Choroid plexus epithelial cell (primary cell): ENCODE data around the gene CCM2.

Source experiments
- DNase-seq: peaks from one replicate; pipeline ENCODE4 v3.0.0-alpha.2; 2010; ENCODE audit warnings: low read depth
- H3K4me3 ChIP-seq: 2 replicates; pipeline ENCODE4 v1.5.1; 2011; ENCODE audit warnings: low read depth, mild to moderate bottlenecking, control low read depth, low read length, moderate library complexity
- TF ChIP-seq, protein P1 (sequence below): conservative IDR thresholded peaks from 2 replicates; pipeline ENCODE4 v1.5.1; 2011; ENCODE audit warnings: low read depth, mild to moderate bottlenecking, control low read depth, inconsistent platforms, low read length, moderate library complexity

Gene CCM2

DNA sequence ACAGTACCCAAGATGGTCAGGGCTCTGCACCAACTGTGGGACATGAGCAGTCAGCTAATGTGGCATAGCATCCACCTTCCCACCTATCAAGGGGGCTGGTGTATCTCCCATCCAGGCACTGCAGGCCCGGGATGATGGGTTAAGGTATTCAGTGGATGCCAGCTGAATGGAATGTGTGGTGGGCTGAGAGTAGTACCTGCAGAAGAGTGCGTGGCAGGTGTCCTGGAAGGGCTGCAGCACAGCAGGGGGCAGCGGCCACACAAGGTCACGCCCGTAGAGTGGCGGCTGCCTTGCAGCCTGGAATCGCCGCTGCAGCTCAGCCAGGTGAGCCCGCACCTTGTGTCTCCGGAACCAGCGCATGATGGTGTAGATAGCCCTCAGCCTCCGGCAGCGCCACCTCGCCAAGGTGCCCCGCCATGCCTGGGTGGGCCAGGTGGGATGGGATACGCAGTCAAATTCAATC, 34.5 kb upstream of the CCM2 start:
- TF ChIP-seq, protein P1, sequence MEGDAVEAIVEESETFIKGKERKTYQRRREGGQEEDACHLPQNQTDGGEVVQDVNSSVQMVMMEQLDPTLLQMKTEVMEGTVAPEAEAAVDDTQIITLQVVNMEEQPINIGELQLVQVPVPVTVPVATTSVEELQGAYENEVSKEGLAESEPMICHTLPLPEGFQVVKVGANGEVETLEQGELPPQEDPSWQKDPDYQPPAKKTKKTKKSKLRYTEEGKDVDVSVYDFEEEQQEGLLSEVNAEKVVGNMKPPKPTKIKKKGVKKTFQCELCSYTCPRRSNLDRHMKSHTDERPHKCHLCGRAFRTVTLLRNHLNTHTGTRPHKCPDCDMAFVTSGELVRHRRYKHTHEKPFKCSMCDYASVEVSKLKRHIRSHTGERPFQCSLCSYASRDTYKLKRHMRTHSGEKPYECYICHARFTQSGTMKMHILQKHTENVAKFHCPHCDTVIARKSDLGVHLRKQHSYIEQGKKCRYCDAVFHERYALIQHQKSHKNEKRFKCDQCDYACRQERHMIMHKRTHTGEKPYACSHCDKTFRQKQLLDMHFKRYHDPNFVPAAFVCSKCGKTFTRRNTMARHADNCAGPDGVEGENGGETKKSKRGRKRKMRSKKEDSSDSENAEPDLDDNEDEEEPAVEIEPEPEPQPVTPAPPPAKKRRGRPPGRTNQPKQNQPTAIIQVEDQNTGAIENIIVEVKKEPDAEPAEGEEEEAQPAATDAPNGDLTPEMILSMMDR: no peak
- DNase-seq: no peak
- H3K4me3 ChIP-seq: no peak overlapping the region

DNA sequence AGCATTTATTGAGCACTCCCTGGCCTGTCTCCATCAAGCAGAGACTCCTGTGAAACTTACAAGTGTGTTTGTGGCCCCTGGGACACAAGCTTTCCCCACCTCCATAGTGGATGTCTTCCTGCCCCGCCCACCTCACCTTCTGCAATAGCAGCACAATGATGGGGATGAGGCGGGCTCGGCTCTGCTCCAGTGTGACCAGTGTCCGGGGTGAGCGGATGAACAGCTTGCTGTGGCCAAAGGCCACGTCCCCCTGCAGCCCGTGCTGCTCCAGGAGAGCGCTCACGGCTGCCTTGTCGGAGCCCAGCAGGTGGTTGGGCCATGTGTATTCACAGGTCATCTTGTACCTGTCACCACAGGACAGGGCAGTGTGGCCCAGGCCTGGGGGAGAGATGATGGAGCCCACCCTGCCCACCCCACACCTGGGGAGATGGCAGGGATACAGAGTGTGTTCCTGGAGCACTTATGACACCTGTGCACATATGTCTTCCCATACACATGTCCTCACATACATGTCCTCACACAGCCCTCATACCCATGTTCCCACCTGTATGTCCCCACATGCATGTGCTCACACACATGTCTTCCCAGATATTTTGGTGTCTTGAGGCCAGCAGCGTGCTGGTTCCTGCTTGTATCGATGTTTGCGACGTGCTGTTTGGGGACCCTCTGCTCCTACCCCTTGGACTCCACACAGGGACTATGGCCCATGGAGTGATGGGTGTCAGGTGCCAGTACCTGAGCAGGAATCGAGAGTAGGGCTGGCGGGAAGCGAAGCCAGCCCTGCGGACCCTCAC, 33.9 kb upstream of the CCM2 start:
- no peak for DNase-seq
- H3K4me3 ChIP-seq: no peak overlapping the region
- TF ChIP-seq, protein P1: no peak

DNA sequence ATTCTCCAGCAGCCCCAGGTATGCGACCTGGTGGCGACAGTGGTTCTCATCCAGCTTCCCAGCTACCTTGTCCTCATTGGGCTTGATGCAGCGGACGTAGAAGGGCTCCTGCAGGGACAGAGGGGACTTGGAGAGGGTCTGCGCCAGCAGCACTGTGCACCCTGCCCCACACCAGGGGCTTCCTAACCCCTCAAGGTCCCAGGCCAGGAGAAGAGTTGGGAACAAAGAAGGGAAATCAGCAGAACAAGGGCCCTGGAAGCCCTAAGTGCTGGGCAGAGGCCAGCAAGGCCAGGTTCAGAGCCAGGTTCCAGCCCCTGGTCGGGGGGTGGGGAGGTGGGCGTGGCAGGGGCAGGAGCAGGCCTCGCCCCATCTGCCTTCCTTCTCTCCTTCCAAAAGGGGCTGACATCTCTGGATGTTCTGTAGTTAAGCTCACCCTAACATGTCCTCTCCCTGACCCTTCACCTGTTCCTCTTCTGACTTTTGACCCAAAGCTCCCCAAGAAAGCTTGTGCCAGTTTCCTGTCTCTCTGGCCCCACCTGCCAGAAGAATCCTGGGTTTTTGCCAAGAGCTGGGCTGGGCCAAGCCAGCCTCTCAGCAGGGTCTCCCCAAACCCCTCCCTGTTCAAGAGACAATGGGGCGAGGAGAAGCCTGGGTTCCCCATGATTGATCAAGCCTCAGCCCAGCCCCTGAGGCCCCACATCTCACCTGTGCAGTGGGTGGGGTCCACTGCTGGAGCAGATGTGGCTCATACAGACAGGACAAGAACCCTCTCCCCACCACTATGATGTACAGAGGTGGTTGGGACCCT, 33.1 kb upstream of the CCM2 start:
- DNase-seq: no peak
- no peak overlapping the region for H3K4me3 ChIP-seq
- TF ChIP-seq, protein P1: no peak

DNA sequence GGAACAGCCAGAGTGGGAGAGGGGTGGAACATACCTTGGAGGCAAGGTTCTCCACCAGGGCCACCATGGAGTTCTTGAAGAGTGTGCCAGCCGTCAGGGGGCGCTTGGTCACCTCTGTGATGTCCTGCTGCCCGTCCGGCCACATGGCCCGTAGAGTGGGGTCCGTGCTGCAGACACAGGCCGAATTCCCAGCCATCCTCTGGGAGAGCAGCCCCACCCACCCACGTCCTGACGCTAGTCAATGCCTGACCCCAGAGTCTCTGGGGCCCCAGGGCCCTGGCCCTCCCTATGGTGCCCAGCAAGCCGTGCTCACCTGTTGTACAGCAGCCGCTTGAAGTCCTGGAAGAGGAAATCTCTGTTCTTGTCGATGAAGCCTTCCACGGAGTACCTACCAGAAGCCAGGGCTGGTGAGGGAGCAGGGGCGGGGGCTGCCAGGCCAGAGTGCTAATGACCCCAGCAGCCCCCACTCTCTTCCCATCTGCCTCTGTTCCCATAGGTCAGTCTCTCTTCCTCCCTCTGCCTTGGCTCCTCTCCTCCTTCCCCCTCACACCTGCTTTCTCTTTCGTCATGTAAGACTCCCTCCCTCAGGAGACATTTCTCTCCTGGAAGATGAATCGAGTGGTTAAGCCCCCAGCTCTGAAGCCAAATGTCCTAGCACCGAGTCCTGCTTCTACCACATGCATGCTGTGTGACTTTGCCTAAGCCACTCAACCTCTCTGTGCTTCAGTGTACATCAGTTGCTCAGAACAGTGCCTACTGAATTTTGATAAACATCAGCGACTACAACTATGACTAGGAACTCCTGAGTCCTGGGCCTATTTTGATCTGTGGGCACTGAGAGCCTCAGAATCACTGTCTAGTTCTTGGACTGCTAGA, 32.2 kb upstream of the CCM2 start:
- H3K4me3 ChIP-seq: no peak overlapping the region
- TF ChIP-seq, protein P1: peak; percentile 37
- no peak for DNase-seq

DNA sequence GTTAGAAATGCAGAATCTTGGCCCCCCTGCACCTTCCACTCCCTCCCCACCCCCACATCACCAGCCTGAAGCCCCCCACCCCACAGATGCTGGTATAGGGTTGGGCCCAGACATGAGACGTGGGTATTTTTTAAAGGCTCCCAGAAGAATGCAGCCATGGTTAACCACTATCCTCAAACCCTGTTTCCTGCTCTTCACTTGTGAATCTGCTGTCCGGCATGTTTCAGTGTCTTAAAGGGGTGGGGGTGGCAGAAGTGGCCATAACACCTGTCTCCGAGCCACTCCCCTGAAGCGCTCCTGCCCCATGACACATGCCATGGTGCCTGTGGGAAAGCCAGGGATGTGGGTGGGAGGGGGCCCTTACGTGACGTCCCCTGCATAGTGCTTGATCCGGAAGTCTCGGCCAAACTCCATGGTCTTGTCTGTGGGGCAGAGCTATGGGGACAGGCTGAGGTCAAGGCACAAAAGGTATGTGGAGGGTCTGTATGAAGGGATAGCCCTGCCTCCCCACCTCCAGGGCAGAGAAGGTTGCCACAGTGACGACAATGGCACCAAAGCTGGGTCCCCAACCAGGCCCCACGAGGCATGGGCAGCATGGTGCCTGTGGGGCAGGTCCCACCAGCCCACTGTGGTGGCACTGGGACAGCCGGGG, 30.8 kb upstream of the CCM2 start:
- DNase-seq: no peak
- no peak overlapping the region for H3K4me3 ChIP-seq
- TF ChIP-seq, protein P1: no peak
